Astrocyte (in vitro differentiated cells and primary cell): Measurements from ENCODE around the gene MMD.

ENCODE experiments used
- CTCF ChIP-seq: IDR thresholded peaks from 2 replicates; pipeline ENCODE4 v1.5.1; 2011; ENCODE audit warnings: low read depth, mild to moderate bottlenecking, inconsistent platforms, low read length, moderate library complexity; ENCODE audit not compliant: insufficient read depth
- EZH2 ChIP-seq: IDR thresholded peaks from 2 replicates; pipeline ENCODE4 v1.6.1; 2012; ENCODE audit warnings: mild to moderate bottlenecking, low read length, inconsistent platforms; ENCODE audit not compliant: insufficient read depth

- TF ChIP-seq CTCF (no peak), EZH2 (no peak)
Observed at GRCh38 chr17:55417411-55418268, 4.0 kb downstream of the MMD start.
